B cell (primary cell): ENCODE measurements around the gene DGKE. TPM values are rescaled to one million over a fixed set of nuclear protein-coding genes. Genes with fewer than 3 reads are reported as not detected.
A peak's percentile ranks its signal among the peaks of the same experiment; 100 is the strongest.

ENCODE experiments used
- ATAC-seq: fragments of 200-7000 bp; cut with Tn5 transposase; one replicate; pipeline ENCODE4 v1.10.0; 2021; ENCODE audit warnings: low read depth, mild to moderate bottlenecking, moderate number of reproducible peaks, moderate library complexity
- CTCF ChIA-PET: fragments of 350-600 bp; sonication (Branson Sonifier 250); formaldehyde crosslinking; loops from one replicate; lab custom pipeline; 2021; ENCODE audit warnings: antibody characterized with exemption, inconsistent platforms; lab: Charles Lee
- POLR2A ChIA-PET: fragments of 350-600 bp; sonication (Branson Sonifier 250); formaldehyde crosslinking; loops from one replicate; lab custom pipeline; 2021; ENCODE audit warnings: antibody characterized with exemption; lab: Charles Lee
- DNase-seq: peaks from one replicate; pipeline ENCODE4 v3.0.0; 2013
- H2AFZ ChIP-seq: 2 replicates; pipeline ENCODE4 v1.6.1; 2012; ENCODE audit warnings: mild to moderate bottlenecking, low read depth, low read length; ENCODE audit not compliant: insufficient read depth, poor library complexity, severe bottlenecking
- H3K27ac ChIP-seq, 2 donors: 1 replicate in 1 of 2; 2 replicates in 1 of 2; pipeline ENCODE4 v1.5.1; 2012 to 2013; ENCODE audit warnings: low read length in 2 of 2, mild to moderate bottlenecking in 2 of 2, moderate library complexity in 1 of 2
- H3K27me3 ChIP-seq, 4 experiments: fragments of 200-600 bp in 1 of 4; sonication (generic) in 1 of 4; replicated peaks in 1 of 4; 1 replicate in 2 of 4; 2 replicates in 2 of 4; pipeline versions ENCODE4 v1.6.1 to v1.7.0; 2013 to 2016; ENCODE audit warnings: low read length in 3 of 4, mild to moderate bottlenecking in 2 of 4, mixed read lengths in 1 of 4, moderate library complexity in 1 of 4; ENCODE audit not compliant: insufficient read depth in 4 of 4, control insufficient read depth in 3 of 4; ENCODE audit errors: control extremely low read depth in 1 of 4
- H3K36me3 ChIP-seq, 2 experiments: replicated peaks in 1 of 2; 1 replicate in 1 of 2; 2 replicates in 1 of 2; pipeline versions ENCODE4 v1.6.1 to v1.7.1; 2013; ENCODE audit warnings: low read length in 1 of 2; ENCODE audit not compliant: insufficient read depth in 2 of 2, control insufficient read depth in 1 of 2; ENCODE audit errors: control extremely low read depth in 1 of 2, extremely low read depth in 1 of 2
- H3K4me1 ChIP-seq, 2 donors: fragments of 200-600 bp in 1 of 2; sonication (generic) in 1 of 2; 1 replicate in 1 of 2; 2 replicates in 1 of 2; pipeline versions ENCODE4 v1.5.1 to v1.6.1; 2013 to 2017; ENCODE audit warnings: low read length in 2 of 2; ENCODE audit not compliant: control insufficient read depth in 2 of 2, insufficient read depth in 2 of 2
- H3K4me2 ChIP-seq: replicated peaks from 2 replicates; pipeline ENCODE3; 2012; ENCODE audit warnings: mild to moderate bottlenecking, low read depth, low read length; ENCODE audit not compliant: poor library complexity, severe bottlenecking
- H3K4me3 ChIP-seq, 5 experiments: fragments of 200-600 bp in 1 of 5; sonication (generic) in 1 of 5; 1 replicate in 3 of 5; 2 replicates in 2 of 5; pipeline versions ENCODE4 v1.5.1 to v1.7.0; 2011 to 2016; ENCODE audit warnings: low read length in 4 of 5, mild to moderate bottlenecking in 4 of 5, low read depth in 2 of 5, control low read depth in 1 of 5, moderate library complexity in 1 of 5; ENCODE audit not compliant: insufficient read depth in 1 of 5; ENCODE audit errors: control extremely low read depth in 1 of 5, extremely low read depth in 1 of 5
- H3K79me2 ChIP-seq: fragments of 200-600 bp; sonication (generic); one replicate; pipeline ENCODE4 v1.6.0; 2016; ENCODE audit warnings: low read length; ENCODE audit not compliant: control insufficient read depth, insufficient read depth
- H3K9ac ChIP-seq: fragments of 200-600 bp; sonication (generic); 2 replicates; pipeline ENCODE4 v1.6.1; 2017; ENCODE audit warnings: mild to moderate bottlenecking, low read length, moderate library complexity
- H3K9me3 ChIP-seq, 3 donors: one replicate each; pipeline versions ENCODE4 v1.6.1 to v1.7.1; 2013; ENCODE audit warnings: low read length in 2 of 3; ENCODE audit not compliant: control insufficient read depth in 2 of 3, insufficient read depth in 1 of 3; ENCODE audit errors: control extremely low read depth in 1 of 3
- H4K20me1 ChIP-seq: 2 replicates; pipeline ENCODE4 v1.6.0; 2012; ENCODE audit warnings: mild to moderate bottlenecking, low read length; ENCODE audit not compliant: insufficient read depth, control insufficient read depth, poor library complexity, severe bottlenecking
- H3K27ac Mint-ChIP-seq: one replicate; pipeline ENCODE4 v1.8.0; 2021; ENCODE audit warnings: mixed read lengths
- H3K27me3 Mint-ChIP-seq: one replicate; pipeline ENCODE4 v1.8.0; 2021; ENCODE audit warnings: mixed read lengths
- H3K4me1 Mint-ChIP-seq: one replicate; pipeline ENCODE4 v1.8.0; 2021; ENCODE audit warnings: mixed read lengths
- H3K4me3 Mint-ChIP-seq: one replicate; pipeline ENCODE4 v1.8.0; 2021; ENCODE audit warnings: mixed read lengths
- H3K9me3 Mint-ChIP-seq: one replicate; pipeline ENCODE4 v1.8.0; 2022; ENCODE audit warnings: mixed read lengths; ENCODE audit not compliant: insufficient read depth
- CTCF ChIP-seq: fragments of 200-600 bp; IDR thresholded peaks from one replicate; pipeline ENCODE4 v1.8.0; 2022; ENCODE audit warnings: antibody characterized with exemption, mild to moderate bottlenecking
- EZH2 ChIP-seq: IDR thresholded peaks from 2 replicates; pipeline ENCODE4 v1.6.1; 2012; ENCODE audit warnings: borderline replicate concordance, low read depth, mild to moderate bottlenecking, moderate library complexity, low read length; ENCODE audit not compliant: insufficient read depth, poor library complexity, severe bottlenecking
- WGBS: methylation state at CpG from one replicate; pipeline ENCODE4 v1.1.5; 2013; ENCODE audit warnings: missing lambda C conversion rate; ENCODE audit not compliant: insufficient coverage; 5-methylcytosine and 5-hydroxymethylcytosine counted together
- intact Hi-C: fragments of 100-400 bp; cut with micrococcal nuclease; formaldehyde crosslinking; loops from one replicate; pipeline ENCODE4 v1.10.0; 2022
- polyA plus RNA-seq: library from polyadenylated mRNA; depleted of rRNA; stranded (reverse); fragments of >200 nt; gene quantifications from 2 replicates; pipeline ENCODE4 v1.2.3, GENCODE V29; 2012
- total RNA-seq, 2 donors: library from RNA; stranded (reverse); fragments of 120-200 nt in 1 of 2; gene quantifications; 1 replicate in 1 of 2; 2 replicates in 1 of 2; pipeline versions ENCODE4 v1.2.3 to v1.2.4, GENCODE V29; 2013 to 2022

Gene DGKE
- total and polyA plus RNA-seq, 2 donors (not counting 1 experiment from before 2014, with no cell fraction given), result 8.9 to 28.1 TPM

DNA sequence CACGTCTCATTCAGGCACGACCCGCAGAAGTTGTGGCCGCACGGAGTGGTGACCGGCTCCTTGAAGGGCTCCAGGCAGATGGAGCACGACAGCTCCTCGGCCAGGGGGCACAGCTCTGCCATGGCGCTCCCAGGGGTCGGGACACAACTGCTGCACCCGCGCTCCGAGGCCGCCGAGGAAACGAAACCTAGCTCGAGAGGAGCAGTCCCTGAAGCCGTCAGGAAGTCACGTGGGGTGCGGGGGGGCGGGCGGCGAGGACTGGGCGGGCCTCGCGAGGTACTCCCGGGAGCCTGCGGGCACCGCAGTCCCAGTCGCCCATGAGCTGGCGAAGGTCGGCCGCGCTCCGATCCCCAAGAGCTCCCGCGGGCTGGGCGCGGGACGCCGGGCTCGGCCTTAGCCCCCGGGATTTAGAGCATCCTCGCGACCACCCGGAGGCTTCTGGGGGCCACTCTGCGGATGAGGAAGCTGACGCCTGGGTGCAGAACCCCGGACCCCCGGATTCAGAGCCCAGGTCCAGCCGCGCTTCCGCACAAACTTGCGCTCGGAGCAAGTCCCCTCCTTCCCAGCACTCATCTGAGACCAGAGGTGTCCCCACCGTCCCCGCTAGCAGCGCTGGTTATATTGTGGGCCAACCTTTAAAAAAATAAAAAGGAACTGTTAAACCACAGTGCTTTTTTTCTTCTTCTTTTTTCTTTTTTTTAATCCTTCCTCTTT lies 80.1 kb downstream of the DGKE start, which contains the start of gene TRIM25:
Gene TRIM25 (minus strand): TSS at position 183 of the 714 bp plus-strand sequence. CDS start 61 bp downstream, at position 122.
- peak within 1 kb of the TSS; percentile 98 for H3K4me3 Mint-ChIP-seq
- no peaks in the 10 kb centered on the region for H3K27me3 Mint-ChIP-seq
- CTCF ChIA-PET, result interaction anchor here (0.7 to 1.7 kb wide), 4 partner anchors 22 to 96 kb away, joined by 3 to 7 read pairs (median 4); partner anchors contain the start of gene DGKE
- intact Hi-C loops, result loop anchor here (1.0 to 2.0 kb wide), 5 partner anchors 26 to 171 kb away; partner anchors contain the start of genes AKAP1, COIL and DGKE
- Histone ChIP-seq H3K4me1 (peaks cover 47 to 54% of the 10 kb centered on the region in 2 donors), H3K27ac (peak within 1 kb of the TSS; percentile 71 to 84), H3K4me2 (peak within 1 kb of the TSS; percentile 88), H3K9me3 (no peaks in the 10 kb centered on the region), H3K4me3 (peak within 1 kb of the TSS; percentile 83 to 93 (median 86)), H3K27me3 (no peaks in the 10 kb centered on the region), H3K36me3 (no peaks in the 10 kb centered on the region), H4K20me1 (peaks cover 33% of the 10 kb centered on the region), H3K9ac (peak within 1 kb of the TSS; percentile 92), H3K79me2 (peaks cover 51% of the 10 kb centered on the region), H2AFZ (peak within 1 kb of the TSS; percentile 92)
- under 1% methylated on average over 58 of the region's 58 CpGs for WGBS
- DNase-seq, result peak; percentile 93
- peaks cover 59% of the 10 kb centered on the region for H3K4me1 Mint-ChIP-seq
- H3K27ac Mint-ChIP-seq, result peak within 1 kb of the TSS; percentile 94
- ATAC-seq, result peak; percentile 88
- no peak for TF ChIP-seq EZH2
- TF ChIP-seq CTCF, result no peak
- POLR2A ChIA-PET, result interaction anchor here (0.6 to 2.3 kb wide), 4 partner anchors 24 to 1574 kb away, joined by 3 to 27 read pairs (median 7); partner anchors contain the start of genes C17orf67 and DGKE
- no peaks in the 10 kb centered on the region for H3K9me3 Mint-ChIP-seq
